RPMI7951 (cell line): ENCODE measurements around the gene GSS. TPM values are rescaled to one million over a fixed set of nuclear protein-coding genes. Genes with fewer than 3 reads are reported as not detected.

Experiments used
- total RNA-seq: library from RNA; depleted of rRNA; stranded (reverse); fragments of >200 nt; shearing (Covaris generic); gene quantifications from 2 replicates; pipeline ENCODE4 v1.2.3, GENCODE V29; 2014; rRNA removed

GSS gene
- total RNA-seq, 1 experiment from 2014 or later: 99.5 TPM

Other genes with a start within 250 kb of the GSS start
- 9.1 and 10.9 TPM in 2 replicates for gene NCOA6, start 130.2 kb downstream of the GSS start, total RNA-seq
- 3.9 and 4.1 TPM in 2 replicates for gene GGT7, start 83.0 kb downstream of the GSS start, total RNA-seq
- gene ACSS2, start 79.2 kb downstream of the GSS start, total RNA-seq: 46.1 and 48.2 TPM in 2 replicates
- not detected in 2 replicates for gene MYH7B, start 62 bp upstream of the GSS start, total RNA-seq
- 44.9 and 49.5 TPM in 2 replicates for gene TRPC4AP, start 137.0 kb upstream of the GSS start, total RNA-seq
- gene EDEM2, start 191.5 kb upstream of the GSS start, total RNA-seq: 53.1 and 61.4 TPM in 2 replicates
- gene PROCR, start 216.3 kb upstream of the GSS start, total RNA-seq: 47.8 and 62.2 TPM in 2 replicates